Measurements from ENCODE around the gene GTF3C2. TPM values are rescaled to one million over a fixed set of nuclear protein-coding genes. Genes with fewer than 3 reads are reported as not detected.

GTF3C2 gene
- total RNA-seq, 4 donors from 2014 or later = 55.7 to 79.2 (median 63.6) TPM

GRCh38 chr2:27281855-27282559 lies 74.6 kb downstream of the GTF3C2 start, which contains the start of gene TRIM54:
TRIM54 (plus strand) TSS chr2:27282429; CDS start chr2:27282732, 303 bp downstream.
- WGBS, 2 donors (ENCODE audit: low coverage in 1 of 2) = 69% methylated on average over 4 of the region's 5 CpGs; no CpG with 5 or more reads in 1 of the 2 donors
- in situ Hi-C loops (cut with MboI; ENCODE audit: low pct_ligation_motif_present in 1 of 4, low pct_unique_long_range_greater_than_20kb in 1 of 4, low sequenced_read_pairs in 3 of 4) (loop anchor here (5.0 to 25.0 kb wide), 3 partner anchors 177 to 320 kb away; partner anchors contain the start of gene MAPRE3 (in 3 of the 4)), intact Hi-C loops (cut with DNase I; ENCODE audit: low total_unique reads) (loop anchor here (2.0 to 10.0 kb wide), 2 partner anchors 183 to 317 kb away; no protein-coding TSS in a partner anchor)
- Histone ChIP-seq H3K4me1 (no peaks in the 10 kb centered on the region), H3K36me3 (no peaks in the 10 kb centered on the region), H3K9me3 (no peaks in the 10 kb centered on the region), H3K4me3 (no peak within 1 kb of the TSS), H3K27me3 (peaks cover 45% of the 10 kb centered on the region), H3K27ac (no peak within 1 kb of the TSS)
- TF ChIP-seq POLR2A (IDR thresholded peaks at IDR 0.05) = no peak
- TF ChIP-seq EP300 (IDR thresholded peaks at IDR 0.05; ENCODE audit: low read depth) = no peak
- TF ChIP-seq POLR2AphosphoS5 (IDR thresholded peaks at IDR 0.05) = no peak
- no peak for TF ChIP-seq CTCF (IDR thresholded peaks at IDR 0.05)
- no peak for DNase-seq

DNA sequence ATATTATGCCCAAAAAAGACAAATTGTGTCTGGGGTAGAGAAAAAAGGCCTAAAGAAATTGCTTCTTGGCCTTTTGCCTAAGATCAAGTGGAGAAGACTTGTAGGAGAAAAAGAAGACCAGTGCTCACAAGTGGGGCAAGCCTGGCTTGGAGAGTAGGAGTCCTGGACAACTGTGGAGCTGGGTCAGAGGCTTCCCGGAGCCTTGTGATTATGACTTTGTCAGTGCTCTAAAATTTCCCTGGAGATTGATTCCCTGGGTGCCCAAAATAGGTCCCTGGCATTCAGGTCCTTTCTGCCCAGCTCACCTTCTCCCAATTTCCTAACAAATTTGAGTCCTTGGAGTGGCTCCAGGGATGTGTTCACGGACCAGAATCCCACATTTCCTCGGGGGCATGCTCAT lies 75.1 kb downstream of the GTF3C2 start:
- DNase-seq = no peak
- Histone ChIP-seq H3K4me3 (no peak overlapping the region), H3K36me3 (no peaks in the 10 kb centered on the region), H3K27me3 (peaks cover 40% of the 10 kb centered on the region), H3K9me3 (no peaks in the 10 kb centered on the region), H3K27ac (no peak overlapping the region), H3K4me1 (no peaks in the 10 kb centered on the region)
- intact Hi-C loops (cut with DNase I; ENCODE audit: low total_unique reads) = loop anchor here (2.0 to 10.0 kb wide), 2 partner anchors 183 to 317 kb away; no protein-coding TSS in a partner anchor
- in situ Hi-C loops (cut with MboI; ENCODE audit: low pct_ligation_motif_present in 1 of 4, low pct_unique_long_range_greater_than_20kb in 1 of 4, low sequenced_read_pairs in 3 of 4) = loop anchor here (5.0 to 25.0 kb wide), 3 partner anchors 177 to 319 kb away; partner anchors contain the start of gene MAPRE3 (in 3 of the 4)
- WGBS, 2 donors (ENCODE audit: low coverage in 1 of 2) = 70 to 78% methylated on average over 3 of the region's 3 CpGs
- TF ChIP-seq EP300 (IDR thresholded peaks at IDR 0.05; ENCODE audit: low read depth) (no peak), POLR2AphosphoS5 (IDR thresholded peaks at IDR 0.05) (no peak), POLR2A (IDR thresholded peaks at IDR 0.05) (no peak), CTCF (IDR thresholded peaks at IDR 0.05) (no peak)

DNA sequence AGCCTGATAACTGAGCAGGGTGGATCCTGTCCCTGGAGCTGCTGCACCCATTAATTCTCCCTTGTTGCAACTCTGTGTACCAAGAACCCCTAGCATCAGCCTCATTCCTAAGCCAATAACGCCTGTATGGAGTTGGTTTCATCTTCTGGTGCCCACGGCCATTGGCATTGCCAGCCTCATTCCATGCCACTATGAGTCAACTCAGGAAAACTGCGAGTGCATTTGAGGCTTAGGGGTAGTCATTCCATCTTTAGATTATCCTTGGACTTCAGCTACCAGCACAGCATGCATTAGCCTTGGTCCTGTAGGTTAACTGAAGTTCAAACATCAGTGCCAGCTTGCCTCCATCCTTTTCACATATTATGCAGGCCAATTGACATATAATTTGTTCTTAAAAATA lies 75.7 kb downstream of the GTF3C2 start:
- no peak overlapping the region for H3K27ac ChIP-seq
- no peaks in the 10 kb centered on the region for H3K9me3 ChIP-seq
- H3K4me3 ChIP-seq = no peak overlapping the region
- DNase-seq = no peak
- TF ChIP-seq POLR2A (IDR thresholded peaks at IDR 0.05) (no peak), EP300 (IDR thresholded peaks at IDR 0.05; ENCODE audit: low read depth) (no peak), POLR2AphosphoS5 (IDR thresholded peaks at IDR 0.05) (no peak), CTCF (IDR thresholded peaks at IDR 0.05) (no peak)
- H3K27me3 ChIP-seq = peaks cover 44% of the 10 kb centered on the region
- in situ Hi-C loops (cut with MboI; ENCODE audit: low pct_ligation_motif_present in 1 of 4, low pct_unique_long_range_greater_than_20kb in 1 of 4, low sequenced_read_pairs in 3 of 4) = loop anchor here (5.0 to 25.0 kb wide), 3 partner anchors 176 to 319 kb away; partner anchors contain the start of gene MAPRE3 (in 3 of the 4)
- WGBS, 2 donors (ENCODE audit: low coverage in 1 of 2) = 60 to 61% methylated on average over 1 to 3 of the region's 3 CpGs
- H3K4me1 ChIP-seq = no peaks in the 10 kb centered on the region
- H3K36me3 ChIP-seq = no peaks in the 10 kb centered on the region
- intact Hi-C loops (cut with DNase I; ENCODE audit: low total_unique reads) = loop anchor here (2.0 to 10.0 kb wide), 2 partner anchors 182 to 316 kb away; no protein-coding TSS in a partner anchor

- no peaks in the 10 kb centered on the region for H3K4me1 ChIP-seq
- in situ Hi-C loops (cut with MboI; ENCODE audit: low pct_ligation_motif_present in 1 of 4, low pct_unique_long_range_greater_than_20kb in 1 of 4, low sequenced_read_pairs in 3 of 4) = loop anchor here (10.0 to 25.0 kb wide), 2 partner anchors 313 to 316 kb away; partner anchors contain the start of gene MAPRE3 (in 3 of the 4)
- WGBS, 2 donors (ENCODE audit: low coverage in 1 of 2) = 57 to 67% methylated on average over 1 of the region's 1 CpG
- TF ChIP-seq POLR2AphosphoS5 (IDR thresholded peaks at IDR 0.05) (no peak), CTCF (IDR thresholded peaks at IDR 0.05) (no peak), POLR2A (IDR thresholded peaks at IDR 0.05) (no peak), EP300 (IDR thresholded peaks at IDR 0.05; ENCODE audit: low read depth) (no peak)
- no peak overlapping the region for H3K27ac ChIP-seq
- no peaks in the 10 kb centered on the region for H3K36me3 ChIP-seq
- DNase-seq = no peak
- no peak overlapping the region for H3K4me3 ChIP-seq
- no peaks in the 10 kb centered on the region for H3K9me3 ChIP-seq
- H3K27me3 ChIP-seq = peaks cover 42% of the 10 kb centered on the region
- intact Hi-C loops (cut with DNase I; ENCODE audit: low total_unique reads) = no loop called here
Observed at GRCh38 chr2:27278010-27278409, 78.6 kb downstream of the GTF3C2 start.

Measured in transverse colon (tissue), 4 donors.